Body of pancreas (tissue), 4 donors: ENCODE results near the gene TMEM203.

Source experiments
- CTCF ChIP-seq, 7 experiments: fragments of 450-650 bp in 4 of 7; fragments of 200-600 bp in 3 of 7; sonication (generic) in 3 of 7; IDR thresholded peaks; one replicate each; pipeline ENCODE4 v1.5.1; 2016 to 2019; ENCODE audit warnings: antibody characterized with exemption in 7 of 7
- POLR2A ChIP-seq, 3 donors: fragments of 450-650 bp; IDR thresholded peaks; one replicate each; pipeline ENCODE4 v1.6.1; 2016; ENCODE audit warnings: antibody characterized with exemption in 3 of 3, mild to moderate bottlenecking in 2 of 3

GRCh38 chr9:137227054-137227852 is 21.8 kb upstream of the TMEM203 start, which contains the start of gene RNF224:
- TF ChIP-seq CTCF (IDR thresholded peaks at IDR 0.05) (peak; percentile 87 to 98 (median 97)), POLR2A (IDR thresholded peaks at IDR 0.05) (no peak)
